OCI-LY1 (cell line): Measurements from ENCODE around the gene TECTA.

ENCODE experiments used
- H2AFZ ChIP-seq: fragments of 200-600 bp; sonication (generic), shearing (Covaris generic); 2 replicates; pipeline ENCODE4 v1.6.0; 2014; ENCODE audit warnings: antibody characterized with exemption, mild to moderate bottlenecking, low read length
- H3F3A ChIP-seq: fragments of 200-600 bp; sonication (generic), shearing (Covaris generic); 2 replicates; pipeline ENCODE4 v1.6.0; 2014; ENCODE audit warnings: mild to moderate bottlenecking, antibody characterized with exemption, low read length, moderate library complexity; ENCODE audit not compliant: insufficient read depth
- H3K27ac ChIP-seq: fragments of 200-600 bp; sonication (generic); 2 replicates; pipeline ENCODE4 v1.5.1; 2014; ENCODE audit warnings: low read length, mixed run types, mild to moderate bottlenecking, low read depth; ENCODE audit not compliant: poor library complexity, severe bottlenecking
- H3K27me3 ChIP-seq: fragments of 200-600 bp; sonication (generic); 2 replicates; pipeline ENCODE4 v1.6.0; 2014; ENCODE audit warnings: antibody characterized with exemption, mild to moderate bottlenecking, low read length, moderate library complexity; ENCODE audit not compliant: insufficient read depth
- H3K36me3 ChIP-seq: fragments of 200-600 bp; sonication (generic); 2 replicates; pipeline ENCODE4 v1.6.1; 2014; ENCODE audit warnings: mild to moderate bottlenecking, antibody characterized with exemption, low read length, moderate library complexity, mixed read lengths; ENCODE audit not compliant: insufficient read depth
- H3K4me1 ChIP-seq: fragments of 200-600 bp; sonication (generic); 2 replicates; pipeline ENCODE4 v1.5.1; 2014; ENCODE audit warnings: mild to moderate bottlenecking, low read length, moderate library complexity; ENCODE audit not compliant: insufficient read depth, severe bottlenecking
- H3K4me2 ChIP-seq: fragments of 200-600 bp; sonication (generic), shearing (Covaris generic); 2 replicates; pipeline ENCODE4 v1.6.1; 2014; ENCODE audit warnings: low read length
- H3K4me3 ChIP-seq: fragments of 200-600 bp; sonication (generic); 2 replicates; pipeline ENCODE4 v1.5.1; 2014; ENCODE audit warnings: low read length, low read depth, mild to moderate bottlenecking, mixed read lengths; ENCODE audit not compliant: poor library complexity, severe bottlenecking
- H3K79me2 ChIP-seq: fragments of 200-600 bp; shearing (Covaris generic); 2 replicates; pipeline ENCODE4 v1.6.1; 2016; ENCODE audit warnings: mixed run types, low read length, mixed read lengths; ENCODE audit not compliant: insufficient read depth
- H3K9ac ChIP-seq: fragments of 200-600 bp; sonication (generic), shearing (Covaris generic); 2 replicates; pipeline ENCODE4 v1.6.1; 2014; ENCODE audit warnings: mild to moderate bottlenecking, low read length, mixed read lengths
- H3K9me2 ChIP-seq: fragments of 200-600 bp; sonication (generic), shearing (Covaris generic); 2 replicates; pipeline ENCODE4 v1.6.1; 2014; ENCODE audit warnings: low read depth, mild to moderate bottlenecking, low read length, mixed read lengths
- H3K9me3 ChIP-seq: fragments of 200-600 bp; shearing (Covaris generic); 2 replicates; pipeline ENCODE4 v1.6.1; 2014; ENCODE audit warnings: low read length, mixed read lengths
- H4K20me1 ChIP-seq: fragments of 200-600 bp; sonication (generic), shearing (Covaris generic); 2 replicates; pipeline ENCODE4 v1.6.0; 2016; ENCODE audit warnings: mild to moderate bottlenecking, low read length; ENCODE audit not compliant: insufficient read depth
- EZH2 ChIP-seq: fragments of 200-600 bp; sonication (generic), shearing (Covaris generic); IDR thresholded peaks from 2 replicates; pipeline ENCODE4 v1.8.0; 2017; ENCODE audit warnings: borderline replicate concordance, mixed run types, mild to moderate bottlenecking, antibody characterized with exemption, low read length, moderate library complexity, mixed read lengths
- TF ChIP-seq, protein P1 (sequence below): fragments of 200-600 bp; sonication (generic), shearing (Covaris generic); IDR thresholded peaks from 2 replicates; pipeline ENCODE4 v1.5.1; 2017; ENCODE audit warnings: mild to moderate bottlenecking, antibody characterized with exemption, low read length, moderate library complexity, mixed read lengths

TECTA gene

DNA sequence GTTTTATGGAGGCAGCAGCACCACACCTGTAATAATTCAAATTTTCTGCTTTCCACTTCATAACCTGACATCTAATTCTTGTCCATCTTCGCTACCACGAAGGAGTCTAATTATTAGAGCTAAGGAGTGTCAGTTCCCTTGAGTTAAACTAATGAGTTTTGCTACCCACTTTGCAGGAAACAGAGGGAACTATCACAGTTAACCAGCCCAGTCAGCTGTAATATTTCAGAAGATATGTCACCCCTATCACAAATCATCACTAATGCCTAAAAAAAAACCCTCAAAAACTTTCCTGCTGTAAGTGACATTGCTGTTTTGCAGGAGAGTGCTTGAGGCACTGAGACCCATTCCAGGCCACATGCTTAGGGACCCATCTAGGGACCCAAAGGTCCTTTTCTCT is 8.4 kb downstream of the TECTA start:
- Histone ChIP-seq H4K20me1 (no peaks in the 10 kb centered on the region), H3K9ac (no peak overlapping the region), H3K27ac (no peak overlapping the region), H2AFZ (no peak overlapping the region), H3K9me3 (no peaks in the 10 kb centered on the region), H3K27me3 (peaks cover 3% of the 10 kb centered on the region; the same call in 1 of the 2 replicates), H3K9me2 (no peaks in the 10 kb centered on the region), H3K79me2 (no peaks in the 10 kb centered on the region), H3K4me2 (no peak overlapping the region), H3K4me3 (no peak overlapping the region), H3K4me1 (no peaks in the 10 kb centered on the region), H3K36me3 (no peaks in the 10 kb centered on the region), H3F3A (no peaks in the 10 kb centered on the region)
- TF ChIP-seq, protein P1, sequence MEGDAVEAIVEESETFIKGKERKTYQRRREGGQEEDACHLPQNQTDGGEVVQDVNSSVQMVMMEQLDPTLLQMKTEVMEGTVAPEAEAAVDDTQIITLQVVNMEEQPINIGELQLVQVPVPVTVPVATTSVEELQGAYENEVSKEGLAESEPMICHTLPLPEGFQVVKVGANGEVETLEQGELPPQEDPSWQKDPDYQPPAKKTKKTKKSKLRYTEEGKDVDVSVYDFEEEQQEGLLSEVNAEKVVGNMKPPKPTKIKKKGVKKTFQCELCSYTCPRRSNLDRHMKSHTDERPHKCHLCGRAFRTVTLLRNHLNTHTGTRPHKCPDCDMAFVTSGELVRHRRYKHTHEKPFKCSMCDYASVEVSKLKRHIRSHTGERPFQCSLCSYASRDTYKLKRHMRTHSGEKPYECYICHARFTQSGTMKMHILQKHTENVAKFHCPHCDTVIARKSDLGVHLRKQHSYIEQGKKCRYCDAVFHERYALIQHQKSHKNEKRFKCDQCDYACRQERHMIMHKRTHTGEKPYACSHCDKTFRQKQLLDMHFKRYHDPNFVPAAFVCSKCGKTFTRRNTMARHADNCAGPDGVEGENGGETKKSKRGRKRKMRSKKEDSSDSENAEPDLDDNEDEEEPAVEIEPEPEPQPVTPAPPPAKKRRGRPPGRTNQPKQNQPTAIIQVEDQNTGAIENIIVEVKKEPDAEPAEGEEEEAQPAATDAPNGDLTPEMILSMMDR, result no peak
- TF ChIP-seq EZH2, result no peak

DNA sequence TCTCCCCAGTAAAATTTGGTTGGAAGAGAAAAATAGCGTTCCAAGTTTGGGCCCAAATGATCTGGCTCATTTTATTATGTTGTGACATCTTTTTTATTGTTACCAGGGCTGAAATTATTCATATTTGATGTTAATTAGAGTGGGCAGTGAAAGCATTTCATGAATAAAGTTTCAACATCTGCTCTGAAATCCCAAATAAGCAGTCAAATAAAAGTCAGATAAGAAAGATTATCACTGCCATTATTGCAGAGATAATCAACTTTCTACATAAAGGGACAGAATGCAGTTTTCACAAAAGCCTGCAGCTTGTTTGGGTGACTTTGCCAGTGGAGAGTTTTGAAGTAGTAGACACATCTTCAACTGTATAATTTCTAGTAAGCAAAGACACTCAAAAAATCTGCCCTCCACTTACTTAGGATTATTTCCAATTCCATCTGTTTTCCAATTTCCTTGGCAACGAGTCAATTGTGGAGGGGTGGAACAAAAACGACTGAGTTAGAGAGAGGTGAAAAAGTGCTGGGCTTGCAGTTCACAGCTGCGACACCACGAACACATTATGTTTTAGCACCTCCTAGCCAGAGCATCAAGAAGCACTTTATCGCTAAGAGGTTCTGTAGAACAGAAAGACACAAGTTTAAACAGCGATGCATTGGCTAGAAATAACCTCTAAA is 9.0 kb downstream of the TECTA start:
- no peak overlapping the region for H3K9ac ChIP-seq
- no peaks in the 10 kb centered on the region for H3F3A ChIP-seq
- no peaks in the 10 kb centered on the region for H3K79me2 ChIP-seq
- H3K9me2 ChIP-seq, result no peaks in the 10 kb centered on the region
- no peaks in the 10 kb centered on the region for H4K20me1 ChIP-seq
- TF ChIP-seq EZH2, result no peak
- TF ChIP-seq, protein P1, result no peak
- no peak overlapping the region for H3K4me3 ChIP-seq
- H3K4me1 ChIP-seq, result no peaks in the 10 kb centered on the region
- no peak overlapping the region for H3K4me2 ChIP-seq
- no peak overlapping the region for H3K27ac ChIP-seq
- H3K9me3 ChIP-seq, result no peaks in the 10 kb centered on the region
- peaks cover 3% of the 10 kb centered on the region; the same call in 1 of the 2 replicates for H3K27me3 ChIP-seq
- no peak overlapping the region for H2AFZ ChIP-seq
- H3K36me3 ChIP-seq, result no peaks in the 10 kb centered on the region

DNA sequence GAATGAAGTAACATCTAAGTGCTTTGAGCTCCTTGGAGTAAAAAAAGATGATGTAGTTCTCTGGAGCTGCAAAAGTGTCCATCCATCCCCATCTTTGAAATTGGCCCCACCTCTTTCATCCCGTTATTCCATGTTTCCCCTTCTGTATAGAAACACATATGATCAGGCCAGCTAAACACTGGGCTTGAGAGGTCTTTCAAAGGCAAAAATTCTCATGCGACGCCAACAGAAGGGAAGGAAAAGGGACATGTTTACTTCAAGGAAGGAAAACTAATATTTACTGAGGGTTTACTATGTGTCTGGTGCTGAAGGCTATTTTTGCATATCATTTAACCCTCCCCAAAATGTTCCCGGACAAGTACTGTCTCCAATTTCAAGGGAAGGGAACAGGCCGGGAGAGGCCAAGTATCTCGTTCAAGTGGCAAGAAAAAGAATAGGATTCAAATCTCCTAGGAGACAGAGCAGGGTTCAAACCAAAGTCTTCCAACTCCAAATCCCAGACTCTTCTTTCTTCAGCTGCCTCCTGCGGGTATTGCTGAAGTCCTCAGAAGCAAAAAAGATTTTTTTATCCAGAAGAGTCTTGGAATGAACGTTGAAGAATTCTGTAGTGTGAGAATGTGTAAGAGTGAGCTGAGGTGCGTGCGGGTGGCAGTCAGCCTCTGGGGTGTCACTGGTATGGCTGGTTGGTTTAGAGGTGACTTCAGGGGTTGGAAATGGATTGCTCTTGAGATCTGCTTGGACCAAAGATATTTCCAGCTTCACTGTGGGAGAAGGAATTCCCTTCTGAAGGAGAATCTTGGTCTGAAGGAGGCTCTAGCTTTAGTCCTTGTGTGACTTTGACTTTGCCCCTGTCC is 10.1 kb downstream of the TECTA start:
- Histone ChIP-seq H3K79me2 (no peaks in the 10 kb centered on the region), H3K9ac (no peak overlapping the region), H3K4me3 (no peak overlapping the region), H4K20me1 (no peaks in the 10 kb centered on the region), H3K4me1 (no peaks in the 10 kb centered on the region), H3K27me3 (peaks cover 3% of the 10 kb centered on the region; the same call in 1 of the 2 replicates), H3K4me2 (no peak overlapping the region), H3K9me2 (no peaks in the 10 kb centered on the region), H3K9me3 (no peaks in the 10 kb centered on the region), H2AFZ (no peak overlapping the region), H3F3A (no peaks in the 10 kb centered on the region), H3K27ac (no peak overlapping the region), H3K36me3 (no peaks in the 10 kb centered on the region)
- TF ChIP-seq, protein P1, result no peak
- TF ChIP-seq EZH2, result no peak
